SK-N-SH (cell line): ENCODE measurements around the gene RPS27L. TPM values are rescaled to one million over a fixed set of nuclear protein-coding genes. Genes with fewer than 3 reads are reported as not detected.

Experiments used
- CTCF ChIA-PET: fragments of 300-600, 350-600 bp; formaldehyde crosslinking; extraction: SDS; loops from one replicate; lab custom pipeline; 2021; lab: Yijun Ruan, JAX
- POLR2A ChIA-PET: fragments of 350-600 bp; sonication (Branson Sonifier 250); formaldehyde crosslinking; extraction: SDS; loops from one replicate; lab custom pipeline; 2020; ENCODE audit warnings: antibody characterized with exemption, inconsistent platforms; lab: Yijun Ruan, JAX
- DNase-seq: peaks from one replicate; pipeline ENCODE4 v3.0.0; 2012
- H2AFZ ChIP-seq: fragments of 200-600 bp; sonication (generic); 2 replicates; pipeline ENCODE4 v1.8.1; 2016; ENCODE audit warnings: antibody characterized with exemption, mild to moderate bottlenecking, low read depth
- H3F3A ChIP-seq: fragments of 200-600 bp; sonication (generic); replicated peaks from 2 replicates; pipeline ENCODE3; 2016; ENCODE audit warnings: antibody characterized with exemption, mild to moderate bottlenecking; ENCODE audit not compliant: insufficient read depth
- H3K27ac ChIP-seq, 2 experiments: fragments of 200-500 bp in 1 of 2; fragments of 200-600 bp in 1 of 2; sonication (Bioruptor generic) in 1 of 2; sonication (generic), shearing (Covaris generic) in 1 of 2; 2 replicates each; pipeline versions ENCODE4 v1.5.1 to v1.6.1; 2014 to 2016; ENCODE audit warnings: low read depth in 2 of 2, inconsistent platforms in 1 of 2, low read length in 1 of 2, mild to moderate bottlenecking in 1 of 2, mixed read lengths in 1 of 2
- H3K27me3 ChIP-seq: fragments of 200-600 bp; sonication (generic), shearing (Covaris generic); 2 replicates; pipeline ENCODE4 v1.6.1; 2016; ENCODE audit warnings: mixed run types; ENCODE audit not compliant: insufficient read depth
- H3K36me3 ChIP-seq, 2 experiments: fragments of 200-500 bp in 1 of 2; fragments of 200-600 bp in 1 of 2; sonication (Bioruptor generic) in 1 of 2; sonication (generic) in 1 of 2; replicated peaks in 1 of 2; 2 replicates each; pipeline versions ENCODE3 to v1.5.1; 2014 to 2016; ENCODE audit warnings: low read length in 1 of 2, mild to moderate bottlenecking in 1 of 2; ENCODE audit not compliant: insufficient read depth in 2 of 2, control insufficient read depth in 1 of 2
- H3K4me1 ChIP-seq, 2 experiments: fragments of 200-500 bp in 1 of 2; fragments of 200-600 bp in 1 of 2; sonication (Bioruptor generic) in 1 of 2; sonication (generic), shearing (Covaris generic) in 1 of 2; 2 replicates each; pipeline versions ENCODE4 v1.5.1 to v1.6.1; 2014 to 2016; ENCODE audit warnings: low read depth in 1 of 2, low read length in 1 of 2, mixed run types in 1 of 2; ENCODE audit not compliant: insufficient read depth in 2 of 2, control insufficient read depth in 1 of 2
- H3K4me2 ChIP-seq: fragments of 200-600 bp; sonication (generic), shearing (Covaris generic); 2 replicates; pipeline ENCODE4 v1.6.1; 2017; ENCODE audit warnings: mixed run types
- H3K4me3 ChIP-seq, 2 experiments: fragments of 200-500 bp in 1 of 2; fragments of 200-600 bp in 1 of 2; sonication (Bioruptor generic) in 1 of 2; sonication (generic), shearing (Covaris generic) in 1 of 2; 2 replicates each; pipeline versions ENCODE4 v1.5.1 to v1.8.1; 2014 to 2016; ENCODE audit warnings: low read depth in 2 of 2, inconsistent platforms in 1 of 2, low read length in 1 of 2, mild to moderate bottlenecking in 1 of 2, mixed read lengths in 1 of 2, moderate library complexity in 1 of 2
- H3K79me2 ChIP-seq: fragments of 200-600 bp; sonication (generic); 2 replicates; pipeline ENCODE4 v1.8.1; 2017; ENCODE audit warnings: mild to moderate bottlenecking; ENCODE audit not compliant: insufficient read depth
- H3K9ac ChIP-seq: fragments of 200-600 bp; sonication (generic); 2 replicates; pipeline ENCODE4 v1.6.1; 2017; ENCODE audit warnings: mixed run types
- H3K9me2 ChIP-seq: fragments of 200-600 bp; sonication (generic); 2 replicates; pipeline ENCODE4 v1.6.1; 2017; ENCODE audit warnings: mixed run types
- H3K9me3 ChIP-seq: fragments of 200-600 bp; sonication (generic); 2 replicates; pipeline ENCODE4 v1.6.1; 2017; ENCODE audit warnings: mixed run types, mild to moderate bottlenecking, moderate library complexity
- H4K20me1 ChIP-seq: fragments of 200-600 bp; sonication (generic); 2 replicates; pipeline ENCODE4 v1.6.1; 2017; ENCODE audit warnings: mild to moderate bottlenecking, mixed run types; ENCODE audit not compliant: insufficient read depth
- ELF1 ChIP-seq: IDR thresholded peaks from 2 replicates; pipeline ENCODE4 v1.4.0; 2012
- EZH2phosphoT487 ChIP-seq: fragments of 200-600 bp; sonication (generic); IDR thresholded peaks from 2 replicates; pipeline ENCODE4 v1.6.1; 2017; ENCODE audit warnings: low read depth, mixed run types, mild to moderate bottlenecking, antibody characterized with exemption, moderate library complexity, borderline replicate concordance
- FOXJ3 ChIP-seq: sonication (generic); formaldehyde crosslinking; IDR thresholded peaks from 2 replicates; pipeline ENCODE4 v1.5.1; 2020; ENCODE audit warnings: mild to moderate bottlenecking, missing genetic modification reagents
- FOXM1 ChIP-seq: IDR thresholded peaks from 2 replicates; pipeline ENCODE4 v1.4.0; 2012; ENCODE audit warnings: low read depth, mild to moderate bottlenecking
- GABPA ChIP-seq: IDR thresholded peaks from 2 replicates; pipeline ENCODE4 v1.4.0; 2012; ENCODE audit warnings: low read depth, mild to moderate bottlenecking
- GATA2 ChIP-seq: sonication (generic); formaldehyde crosslinking; IDR thresholded peaks from 2 replicates; pipeline ENCODE4 v1.5.0; 2020; ENCODE audit warnings: mild to moderate bottlenecking, missing genetic modification reagents
- NRF1 ChIP-seq: IDR thresholded peaks from 2 replicates; pipeline ENCODE4 v1.6.1; 2012; ENCODE audit warnings: low read depth, mild to moderate bottlenecking, low read length
- RAD21 ChIP-seq: IDR thresholded peaks from 2 replicates; pipeline ENCODE4 v1.6.1; 2012; ENCODE audit warnings: mild to moderate bottlenecking, low read length
- RCOR1 ChIP-seq: fragments of 150-350 bp; IDR thresholded peaks from 2 replicates; pipeline ENCODE4 v1.6.1; 2017; ENCODE audit warnings: antibody characterized with exemption, low read length
- RFX5 ChIP-seq: IDR thresholded peaks from 2 replicates; pipeline ENCODE4 v1.6.1; 2012; ENCODE audit warnings: mild to moderate bottlenecking, improper control_type of control experiment, low read length
- RXRA ChIP-seq: IDR thresholded peaks from 2 replicates; pipeline ENCODE4 v1.4.0; 2012; ENCODE audit warnings: low read depth, mild to moderate bottlenecking, borderline replicate concordance
- SIN3A ChIP-seq: IDR thresholded peaks from 2 replicates; pipeline ENCODE4 v1.6.1; 2012; ENCODE audit warnings: low read depth, mild to moderate bottlenecking, low read length, moderate library complexity, borderline replicate concordance
- TCF12 ChIP-seq: IDR thresholded peaks from 2 replicates; pipeline ENCODE4 v1.4.0; 2012
- YY1 ChIP-seq: IDR thresholded peaks from 2 replicates; pipeline ENCODE4 v1.4.0; 2012; ENCODE audit warnings: low read depth, mild to moderate bottlenecking
- WGBS: methylation state at CpG from one replicate; pipeline ENCODE4 v1.1.6; 2017; ENCODE audit warnings: low lambda C conversion rate; 5-methylcytosine and 5-hydroxymethylcytosine counted together
- polyA plus RNA-seq, 3 experiments: library from polyadenylated mRNA; depleted of rRNA; stranded (reverse); fragments of >200 nt; gene quantifications; 2 replicates each; pipeline ENCODE4 v1.2.3, GENCODE V29; 2012
- TF ChIP-seq, protein P1 (sequence below): fragments of 200-600 bp; sonication (generic); IDR thresholded peaks from 2 replicates; pipeline ENCODE4 v1.6.1; 2017; ENCODE audit warnings: antibody characterized with exemption, mild to moderate bottlenecking, moderate library complexity
- TF ChIP-seq, protein P2 (sequence below): IDR thresholded peaks from 2 replicates; pipeline ENCODE4 v1.4.0; 2012; ENCODE audit warnings: low read depth
- TF ChIP-seq, protein P3 (sequence below): IDR thresholded peaks from 2 replicates; pipeline ENCODE4 v1.4.0; 2012; ENCODE audit warnings: low read depth, borderline replicate concordance
- TF ChIP-seq, protein P4 (sequence below): fragments of 150-350 bp; IDR thresholded peaks from 2 replicates; pipeline ENCODE4 v1.6.1; 2017; ENCODE audit warnings: antibody characterized with exemption, low read length, low read depth, borderline replicate concordance

RPS27L gene
- polyA plus RNA-seq, 1 of the 3 experiments (the other 2 are of a cell fraction): 319 TPM

DNA sequence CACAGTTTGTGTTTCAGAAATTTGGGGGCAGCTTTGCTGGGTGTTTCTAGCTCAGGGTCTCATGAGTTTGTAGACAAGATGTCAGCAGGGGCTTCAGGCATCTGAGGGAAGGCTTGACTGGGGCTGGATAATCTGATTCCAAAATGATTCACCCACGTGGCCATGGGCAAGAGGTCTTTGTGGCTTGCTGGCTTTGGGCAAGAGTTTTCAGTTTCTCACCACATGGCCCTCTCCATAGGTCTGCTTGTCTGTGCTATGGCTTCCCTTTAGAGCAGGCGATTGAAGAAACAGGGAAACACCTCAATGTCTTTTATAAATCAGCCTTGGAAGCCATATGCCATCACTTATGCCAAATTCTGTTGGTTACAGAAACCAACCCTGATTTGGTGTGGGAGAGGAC is 11.9 kb downstream of the RPS27L start:
- Histone ChIP-seq H3K9me3 (no peaks in the 10 kb centered on the region), H3K9ac (no peak overlapping the region), H2AFZ (no peak overlapping the region), H3K4me3 (no peak overlapping the region), H3K27ac (no peak overlapping the region), H3F3A (peaks cover 40% of the 10 kb centered on the region), H4K20me1 (peaks cover 5% of the 10 kb centered on the region; the same call in 1 of the 2 replicates), H3K4me1 (no peaks in the 10 kb centered on the region), H3K4me2 (no peak overlapping the region), H3K9me2 (no peaks in the 10 kb centered on the region), H3K36me3 (peaks cover 6 to 68% of the 10 kb centered on the region in 2 experiments), H3K27me3 (no peaks in the 10 kb centered on the region), H3K79me2 (peaks cover 16% of the 10 kb centered on the region; the same call in 1 of the 2 replicates)
- ChIA-PET POLR2A (no interaction called here), CTCF (no interaction called here)
- no peak for DNase-seq
- TF ChIP-seq RXRA (no peak), SIN3A (no peak), FOXJ3 (CRISPR knock-in tag) (no peak), GATA2 (CRISPR knock-in tag) (no peak), RCOR1 (no peak), EZH2phosphoT487 (no peak), RFX5 (no peak)
- TF ChIP-seq, protein P1, sequence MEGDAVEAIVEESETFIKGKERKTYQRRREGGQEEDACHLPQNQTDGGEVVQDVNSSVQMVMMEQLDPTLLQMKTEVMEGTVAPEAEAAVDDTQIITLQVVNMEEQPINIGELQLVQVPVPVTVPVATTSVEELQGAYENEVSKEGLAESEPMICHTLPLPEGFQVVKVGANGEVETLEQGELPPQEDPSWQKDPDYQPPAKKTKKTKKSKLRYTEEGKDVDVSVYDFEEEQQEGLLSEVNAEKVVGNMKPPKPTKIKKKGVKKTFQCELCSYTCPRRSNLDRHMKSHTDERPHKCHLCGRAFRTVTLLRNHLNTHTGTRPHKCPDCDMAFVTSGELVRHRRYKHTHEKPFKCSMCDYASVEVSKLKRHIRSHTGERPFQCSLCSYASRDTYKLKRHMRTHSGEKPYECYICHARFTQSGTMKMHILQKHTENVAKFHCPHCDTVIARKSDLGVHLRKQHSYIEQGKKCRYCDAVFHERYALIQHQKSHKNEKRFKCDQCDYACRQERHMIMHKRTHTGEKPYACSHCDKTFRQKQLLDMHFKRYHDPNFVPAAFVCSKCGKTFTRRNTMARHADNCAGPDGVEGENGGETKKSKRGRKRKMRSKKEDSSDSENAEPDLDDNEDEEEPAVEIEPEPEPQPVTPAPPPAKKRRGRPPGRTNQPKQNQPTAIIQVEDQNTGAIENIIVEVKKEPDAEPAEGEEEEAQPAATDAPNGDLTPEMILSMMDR: no peak
- TF ChIP-seq, protein P2, sequence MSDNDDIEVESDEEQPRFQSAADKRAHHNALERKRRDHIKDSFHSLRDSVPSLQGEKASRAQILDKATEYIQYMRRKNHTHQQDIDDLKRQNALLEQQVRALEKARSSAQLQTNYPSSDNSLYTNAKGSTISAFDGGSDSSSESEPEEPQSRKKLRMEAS: no peak
- 88% methylated on average over 2 of the region's 2 CpGs for WGBS

DNA sequence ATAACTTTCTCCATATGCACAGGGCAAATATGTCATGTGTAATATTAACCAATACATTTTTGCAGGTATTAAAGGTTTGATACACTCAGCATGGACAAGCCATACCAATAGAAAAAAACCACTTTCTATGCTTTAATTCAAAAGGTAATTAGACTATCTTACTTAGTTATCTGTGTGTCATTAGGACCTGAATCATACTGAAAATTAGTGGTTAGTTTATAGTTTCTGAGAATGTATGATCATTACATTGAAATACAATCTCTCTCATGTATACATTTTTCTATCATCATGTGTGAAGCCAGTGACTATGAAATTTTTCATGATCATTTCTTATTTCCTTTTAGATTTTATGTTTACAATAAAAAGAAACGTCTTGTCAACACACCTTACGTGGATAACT is 16.3 kb downstream of the RPS27L start:
- peaks cover 4 to 36% of the 10 kb centered on the region in 2 experiments for H3K36me3 ChIP-seq
- no peaks in the 10 kb centered on the region for H3K9me3 ChIP-seq
- H3K27me3 ChIP-seq: no peaks in the 10 kb centered on the region
- no peak overlapping the region for H3K4me2 ChIP-seq
- POLR2A ChIA-PET: no interaction called here
- peaks cover 34% of the 10 kb centered on the region for H3F3A ChIP-seq
- CTCF ChIA-PET: no interaction called here
- H3K4me3 ChIP-seq: no peak overlapping the region
- H3K9ac ChIP-seq: no peak overlapping the region
- no peak for DNase-seq
- peaks cover 17% of the 10 kb centered on the region; the same call in 1 of the 2 replicates for H3K79me2 ChIP-seq
- no peaks in the 10 kb centered on the region for H3K9me2 ChIP-seq
- TF ChIP-seq, protein P3, sequence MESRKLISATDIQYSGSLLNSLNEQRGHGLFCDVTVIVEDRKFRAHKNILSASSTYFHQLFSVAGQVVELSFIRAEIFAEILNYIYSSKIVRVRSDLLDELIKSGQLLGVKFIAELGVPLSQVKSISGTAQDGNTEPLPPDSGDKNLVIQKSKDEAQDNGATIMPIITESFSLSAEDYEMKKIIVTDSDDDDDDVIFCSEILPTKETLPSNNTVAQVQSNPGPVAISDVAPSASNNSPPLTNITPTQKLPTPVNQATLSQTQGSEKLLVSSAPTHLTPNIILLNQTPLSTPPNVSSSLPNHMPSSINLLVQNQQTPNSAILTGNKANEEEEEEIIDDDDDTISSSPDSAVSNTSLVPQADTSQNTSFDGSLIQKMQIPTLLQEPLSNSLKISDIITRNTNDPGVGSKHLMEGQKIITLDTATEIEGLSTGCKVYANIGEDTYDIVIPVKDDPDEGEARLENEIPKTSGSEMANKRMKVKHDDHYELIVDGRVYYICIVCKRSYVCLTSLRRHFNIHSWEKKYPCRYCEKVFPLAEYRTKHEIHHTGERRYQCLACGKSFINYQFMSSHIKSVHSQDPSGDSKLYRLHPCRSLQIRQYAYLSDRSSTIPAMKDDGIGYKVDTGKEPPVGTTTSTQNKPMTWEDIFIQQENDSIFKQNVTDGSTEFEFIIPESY: no peak
- no peak for TF ChIP-seq RXRA
- no peak for TF ChIP-seq EZH2phosphoT487
- TF ChIP-seq RFX5: no peak
- TF ChIP-seq ELF1: no peak
- no peak for TF ChIP-seq GABPA
- TF ChIP-seq RAD21: no peak
- no peak for TF ChIP-seq TCF12
- no peak for TF ChIP-seq NRF1
- TF ChIP-seq, protein P4, sequence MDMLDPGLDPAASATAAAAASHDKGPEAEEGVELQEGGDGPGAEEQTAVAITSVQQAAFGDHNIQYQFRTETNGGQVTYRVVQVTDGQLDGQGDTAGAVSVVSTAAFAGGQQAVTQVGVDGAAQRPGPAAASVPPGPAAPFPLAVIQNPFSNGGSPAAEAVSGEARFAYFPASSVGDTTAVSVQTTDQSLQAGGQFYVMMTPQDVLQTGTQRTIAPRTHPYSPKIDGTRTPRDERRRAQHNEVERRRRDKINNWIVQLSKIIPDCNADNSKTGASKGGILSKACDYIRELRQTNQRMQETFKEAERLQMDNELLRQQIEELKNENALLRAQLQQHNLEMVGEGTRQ: no peak
- TF ChIP-seq YY1: no peak
- no peak for TF ChIP-seq FOXJ3 (CRISPR knock-in tag)
- TF ChIP-seq SIN3A: no peak
- TF ChIP-seq FOXM1: no peak
- TF ChIP-seq, all 33 proteins: peak for 0
- WGBS: 93% methylated on average over 2 of the region's 2 CpGs
- Histone ChIP-seq H4K20me1 (no peaks in the 10 kb centered on the region), H3K4me1 (peaks cover 0 to 10% of the 10 kb centered on the region in 2 experiments; a peak in 1 of 4 replicates), H2AFZ (no peak overlapping the region), H3K27ac (no peak overlapping the region)
